HepG2 (cell line): ENCODE measurements around the gene POLR1G. TPM values are rescaled to one million over a fixed set of nuclear protein-coding genes. Genes with fewer than 3 reads are reported as not detected.

Experiments used
- BHLHE40 ChIP-seq: IDR thresholded peaks from 2 replicates; pipeline ENCODE4 v1.6.1; 2011; ENCODE audit warnings: low read length, improper control_type of control experiment
- CAMTA2 ChIP-seq: sonication (generic); formaldehyde crosslinking; IDR thresholded peaks from 2 replicates; pipeline ENCODE4 v1.4.0; 2020; ENCODE audit warnings: mild to moderate bottlenecking, missing genetic modification reagents, borderline replicate concordance
- CBX1 ChIP-seq: IDR thresholded peaks from one replicate; pipeline ENCODE4 v1.6.1; 2016; ENCODE audit warnings: antibody characterized with exemption, low read depth
- CCAR2 ChIP-seq: fragments of 200-400 bp; formaldehyde crosslinking; optimal IDR thresholded peaks from 2 replicates; pipeline ENCODE3; 2018; ENCODE audit warnings: low read depth, mild to moderate bottlenecking, low read length, moderate library complexity
- GMEB1 ChIP-seq: sonication (generic); formaldehyde crosslinking; IDR thresholded peaks from 2 replicates; pipeline ENCODE4 v1.5.1; 2020; ENCODE audit warnings: missing genetic modification reagents, mild to moderate bottlenecking, borderline replicate concordance
- GMEB2 ChIP-seq: IDR thresholded peaks from 2 replicates; pipeline ENCODE4 v1.6.1; 2016; ENCODE audit warnings: missing biosample characterization, missing genetic modification reagents, low read depth
- HOXA7 ChIP-seq: sonication (generic); formaldehyde crosslinking; IDR thresholded peaks from 2 replicates; pipeline ENCODE4 v1.8.1; 2022; ENCODE audit warnings: mild to moderate bottlenecking, missing genetic modification reagents, moderate library complexity
- IRX3 ChIP-seq: sonication (generic); formaldehyde crosslinking; IDR thresholded peaks from 2 replicates; pipeline ENCODE4 v1.8.1; 2023; ENCODE audit warnings: mild to moderate bottlenecking, low read depth, missing genetic modification reagents, borderline replicate concordance
- ISX ChIP-seq: sonication (generic); formaldehyde crosslinking; conservative IDR thresholded peaks from 2 replicates; pipeline ENCODE4 v1.5.0; 2020; ENCODE audit warnings: missing genetic modification reagents
- MXI1 ChIP-seq: IDR thresholded peaks from 3 replicates; pipeline ENCODE4 v1.6.1; 2012; ENCODE audit warnings: low read depth, low read length, inconsistent platforms, borderline replicate concordance
- SIX4 ChIP-seq: sonication (generic); formaldehyde crosslinking; IDR thresholded peaks from 2 replicates; pipeline ENCODE4 v1.4.0; 2020; ENCODE audit warnings: missing genetic modification reagents
- TRAFD1 ChIP-seq: sonication (generic); formaldehyde crosslinking; IDR thresholded peaks from 2 replicates; pipeline ENCODE4 v1.5.1; 2020; ENCODE audit warnings: missing genetic modification reagents, mild to moderate bottlenecking, borderline replicate concordance
- ZBED4 ChIP-seq: sonication (generic); formaldehyde crosslinking; IDR thresholded peaks from 2 replicates; pipeline ENCODE4 v1.4.0; 2020; ENCODE audit warnings: missing genetic modification reagents, borderline replicate concordance
- ZMYM2 ChIP-seq: sonication (generic); formaldehyde crosslinking; IDR thresholded peaks from 2 replicates; pipeline ENCODE4 v1.8.0; 2022; ENCODE audit warnings: mild to moderate bottlenecking, missing genetic modification reagents
- ZNF326 ChIP-seq: sonication (generic); formaldehyde crosslinking; IDR thresholded peaks from 2 replicates; pipeline ENCODE4 v1.4.0; 2020; ENCODE audit warnings: missing genetic modification reagents, borderline replicate concordance
- ZNF441 ChIP-seq: sonication (generic); formaldehyde crosslinking; IDR thresholded peaks from 2 replicates; pipeline ENCODE4 v1.7.0; 2021; ENCODE audit warnings: missing genetic modification reagents, borderline replicate concordance
- ZNF543 ChIP-seq: sonication (generic); formaldehyde crosslinking; IDR thresholded peaks from 2 replicates; pipeline ENCODE4 v1.4.0; 2020; ENCODE audit warnings: mild to moderate bottlenecking, missing genetic modification reagents
- ZNF7 ChIP-seq: IDR thresholded peaks from 2 replicates; pipeline ENCODE4 v1.6.1; 2016; ENCODE audit warnings: missing biosample characterization, missing genetic modification reagents
- ZNF775 ChIP-seq: sonication (generic); formaldehyde crosslinking; IDR thresholded peaks from 2 replicates; pipeline ENCODE4 v1.4.0; 2020; ENCODE audit warnings: missing genetic modification reagents, mild to moderate bottlenecking, moderate library complexity, borderline replicate concordance
- ZNF790 ChIP-seq: sonication (generic); formaldehyde crosslinking; IDR thresholded peaks from 2 replicates; pipeline ENCODE4 v1.8.0; 2022; ENCODE audit warnings: missing genetic modification reagents, mild to moderate bottlenecking, borderline replicate concordance
- polyA plus RNA-seq, 8 experiments: library from polyadenylated mRNA; depleted of rRNA in 3 of 8; stranded (reverse) in 7 of 8; unstranded in 1 of 8; fragments of >200 nt; fragmentation: Illumina TruSeq in 4 of 8; extraction: Trizol in 4 of 8; gene quantifications; 2 replicates each; pipeline versions ENCODE4 v1.2.1 to v1.2.3, GENCODE V29; 2011 to 2016; ENCODE audit warnings: low read depth in 4 of 8, missing spikeins in 1 of 8, mixed read lengths in 1 of 8; ENCODE audit not compliant: insufficient read depth in 1 of 8
- total RNA-seq, 5 experiments: library from RNA; depleted of rRNA; stranded (reverse); fragments of >200 nt; fragmentation: Illumina TruSeq; extraction: Trizol; gene quantifications; 2 replicates each; pipeline ENCODE4 v1.2.3, GENCODE V29; 2016; ENCODE audit warnings: low read depth in 1 of 5

The POLR1G gene
- total and polyA plus RNA-seq, 2 of the 13 experiments (the other 11 are each of a cell fraction or from before 2014, with no cell fraction given), result 3.5 to 20.8 TPM

- TF ChIP-seq ZBED4, result peak; percentile 20; the same call in 1 of the 2 replicates
- 0 out of 2 replicates have a peak, but pooled peaks have one; percentile 23 for TF ChIP-seq ZNF543
- TF ChIP-seq ZNF790 (CRISPR knock-in tag), result no peak
- no peak for TF ChIP-seq ZNF775
- TF ChIP-seq CAMTA2, result peak; percentile 49; the same call in 1 of the 2 replicates
- TF ChIP-seq ZNF326 (CRISPR knock-in tag), result no peak
- TF ChIP-seq IRX3 (CRISPR knock-in tag), result no peak
- TF ChIP-seq TRAFD1 (CRISPR knock-in tag), result 0 out of 2 replicates have a peak, but pooled peaks have one; percentile 35
- TF ChIP-seq CBX1, result peak; percentile 45
- TF ChIP-seq GMEB2, result no peak
- TF ChIP-seq ISX, result no peak
- TF ChIP-seq CCAR2, result no peak
- TF ChIP-seq MXI1, result peak; percentile 43; the same call in 1 of the 3 replicates
- TF ChIP-seq HOXA7 (CRISPR knock-in tag), result no peak
- peak; percentile 94 for TF ChIP-seq ZMYM2
- 0 out of 2 replicates have a peak, but pooled peaks have one; percentile 36 for TF ChIP-seq GMEB1 (CRISPR knock-in tag)
- no peak for TF ChIP-seq ZNF7
- TF ChIP-seq BHLHE40, result 0 out of 2 replicates have a peak, but pooled peaks have one; percentile 27
- no peak for TF ChIP-seq SIX4
- peak; percentile 20; the same call in 1 of the 2 replicates for TF ChIP-seq ZNF441
Measured at GRCh38 chr19:45404557-45405434, 1.6 kb upstream of the POLR1G start, which contains the start of gene PPP1R13L (continued).
